Measurements from ENCODE around the gene NPPB.

The NPPB gene

DNA sequence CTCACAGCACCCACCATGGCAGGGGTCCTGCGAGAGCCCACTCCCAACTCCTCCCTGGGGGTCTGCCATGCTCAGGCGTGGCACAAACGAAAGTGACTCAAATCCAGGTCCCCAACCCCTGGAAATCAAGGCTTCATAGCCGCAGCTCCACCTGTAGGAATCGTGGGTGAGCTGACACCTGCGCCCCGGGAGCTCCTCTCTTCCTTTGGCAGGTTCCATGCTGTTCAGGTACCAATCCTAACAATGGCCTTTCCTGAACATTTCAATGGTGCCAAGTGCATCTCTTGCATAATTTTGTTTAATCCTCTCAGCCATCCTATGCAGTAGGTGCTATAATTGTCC lies 28.9 kb upstream of the NPPB start:
- no peak overlapping the region for H3K4me3 ChIP-seq (replicated peaks; ENCODE audit: low read depth, low read length)
- no peak for TF ChIP-seq CTCF (IDR thresholded peaks at IDR 0.05; ENCODE audit: low read depth, low read length, missing control alignments)
- DNase-seq (ENCODE audit: extremely low read depth, low read depth), result no peak

DNA sequence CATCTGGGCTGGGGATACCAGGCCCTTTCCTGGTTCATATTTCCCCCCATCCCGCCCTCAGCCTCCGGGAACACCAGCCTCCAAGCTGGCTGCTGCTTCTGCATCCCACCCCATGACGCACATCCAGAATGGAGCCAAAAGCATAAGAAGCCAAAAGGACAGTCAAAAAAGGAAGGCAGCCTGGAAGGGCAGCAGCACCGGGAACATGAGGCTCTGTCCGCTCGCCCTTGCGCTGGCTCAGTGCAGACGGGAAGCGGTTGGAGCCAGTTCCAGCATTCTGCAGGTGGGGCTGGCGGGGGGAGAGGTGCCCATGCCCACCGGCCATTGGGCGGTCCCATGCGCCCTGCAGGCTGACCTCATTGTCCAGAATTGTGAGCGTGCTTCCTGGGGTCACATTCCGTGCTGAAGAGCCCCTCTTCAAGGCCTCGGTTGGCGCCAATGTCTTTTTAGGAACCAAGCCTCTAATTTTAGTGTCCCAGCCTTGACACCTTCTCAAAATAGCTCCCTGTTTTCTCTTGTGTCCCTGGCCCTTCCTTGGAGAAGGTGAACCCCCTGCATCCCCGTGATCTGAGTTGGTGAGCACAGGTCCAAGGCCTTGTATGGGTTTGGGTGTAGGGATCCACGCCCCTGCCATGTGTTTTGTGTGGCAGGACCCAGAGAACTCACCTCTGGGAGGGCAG lies 28.4 kb upstream of the NPPB start:
- TF ChIP-seq CTCF (IDR thresholded peaks at IDR 0.05; ENCODE audit: low read depth, low read length, missing control alignments), result no peak
- H3K4me3 ChIP-seq (replicated peaks; ENCODE audit: low read depth, low read length), result no peak overlapping the region
- no peak for DNase-seq (ENCODE audit: extremely low read depth, low read depth)

DNA sequence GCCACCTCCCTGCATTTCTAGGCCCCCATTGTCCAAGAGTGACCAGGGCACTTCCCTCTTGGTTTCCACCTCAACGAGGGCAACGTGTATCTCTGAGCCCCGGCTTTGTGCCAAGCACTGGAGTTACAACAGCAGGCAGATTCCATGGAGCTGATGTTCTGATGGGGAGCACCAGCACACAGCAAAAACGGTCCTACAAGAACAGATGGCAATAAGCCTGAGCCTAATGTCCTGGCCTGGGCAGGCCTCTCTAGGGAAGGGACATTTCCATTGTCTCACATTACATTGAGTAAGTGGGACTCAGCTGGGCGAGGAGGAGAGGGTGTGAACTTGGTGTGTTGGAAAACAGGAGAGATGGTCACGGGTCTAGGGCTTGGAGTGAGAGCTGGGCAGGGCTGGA lies 27.2 kb upstream of the NPPB start:
- DNase-seq (ENCODE audit: extremely low read depth, low read depth), result no peak
- no peak overlapping the region for H3K4me3 ChIP-seq (replicated peaks; ENCODE audit: low read depth, low read length)
- no peak for TF ChIP-seq CTCF (IDR thresholded peaks at IDR 0.05; ENCODE audit: low read depth, low read length, missing control alignments)

GRCh38 chr1:11882814-11883538 lies 24.2 kb upstream of the NPPB start:
- no peak for TF ChIP-seq CTCF (IDR thresholded peaks at IDR 0.05; ENCODE audit: low read depth, low read length, missing control alignments)
- H3K4me3 ChIP-seq (replicated peaks; ENCODE audit: low read depth, low read length), result no peak overlapping the region
- DNase-seq (ENCODE audit: extremely low read depth, low read depth), result no peak

DNA sequence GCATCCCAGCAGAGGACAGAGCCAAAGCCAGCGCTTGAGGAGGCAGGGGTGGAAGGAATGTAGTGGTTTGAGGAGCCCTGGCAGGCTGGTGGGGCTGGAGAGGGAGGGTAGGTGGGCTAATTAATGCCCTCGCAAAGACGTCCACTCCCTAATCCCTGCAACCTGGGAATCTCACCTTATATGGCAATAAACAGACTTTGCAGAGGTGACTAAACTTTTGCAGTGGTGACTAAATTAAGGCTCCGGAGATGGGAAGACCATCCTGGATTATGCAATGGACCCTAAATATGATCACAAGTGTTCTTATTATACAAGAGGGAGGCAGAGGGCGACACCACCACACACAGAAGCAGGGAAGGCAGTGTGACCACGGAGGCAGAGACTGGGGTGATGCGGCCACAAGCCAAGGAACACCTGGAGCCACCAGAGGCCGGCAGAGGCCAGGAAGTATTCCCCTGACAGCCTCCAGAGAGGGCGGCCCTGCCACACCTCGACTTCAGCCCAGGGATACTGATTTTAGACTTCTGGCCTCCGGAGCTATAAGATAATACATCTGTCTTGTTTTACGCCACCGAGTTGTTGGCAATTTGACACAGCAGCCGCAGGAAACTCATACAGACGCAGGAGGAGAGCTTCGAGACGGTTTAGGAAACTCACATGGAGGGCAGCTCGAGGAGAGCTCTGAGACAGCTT lies 23.1 kb upstream of the NPPB start:
- no peak overlapping the region for H3K4me3 ChIP-seq (replicated peaks; ENCODE audit: low read depth, low read length)
- no peak for TF ChIP-seq CTCF (IDR thresholded peaks at IDR 0.05; ENCODE audit: low read depth, low read length, missing control alignments)
- no peak for DNase-seq (ENCODE audit: extremely low read depth, low read depth)

DNA sequence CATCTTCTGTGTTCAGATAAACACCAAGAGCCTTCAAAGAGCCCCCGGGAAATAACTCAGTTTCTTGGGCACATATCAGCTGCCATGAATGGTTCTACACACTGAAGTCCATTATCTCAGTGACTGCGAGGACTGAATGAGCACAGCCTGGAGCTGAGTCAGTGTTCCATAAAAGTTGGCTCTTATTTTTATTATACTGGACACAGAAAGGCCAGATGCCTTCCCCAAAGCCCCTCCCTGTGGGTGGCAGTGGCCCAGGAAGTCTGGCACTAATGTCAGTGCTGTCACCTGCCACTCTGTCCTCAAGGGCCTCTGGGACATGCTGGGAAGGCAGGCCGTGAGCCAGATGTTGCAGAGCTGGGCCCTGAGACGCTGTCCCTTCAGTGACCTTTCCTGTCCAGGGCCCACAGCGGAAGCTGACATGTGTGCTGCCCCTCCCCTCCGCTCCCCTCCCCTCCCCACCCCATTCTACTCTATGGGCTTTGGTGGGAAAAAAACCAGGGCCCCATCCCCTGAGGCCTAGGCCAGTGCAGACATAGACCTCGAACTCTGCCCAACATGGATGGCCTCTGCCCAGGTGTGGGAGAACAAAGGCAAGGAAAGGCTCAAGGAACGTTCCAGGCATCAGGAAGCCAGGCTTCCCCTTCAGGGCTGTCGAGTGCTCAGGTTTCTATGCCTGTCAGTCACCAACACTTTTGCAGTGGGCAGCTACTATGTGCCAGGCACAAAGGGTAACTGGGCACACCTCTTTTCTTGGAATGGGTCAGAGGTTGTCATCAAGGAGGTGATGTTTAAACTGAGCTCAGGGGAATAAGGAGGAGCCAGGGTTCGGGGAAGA lies 22.4 kb upstream of the NPPB start:
- DNase-seq (ENCODE audit: extremely low read depth, low read depth), result no peak
- TF ChIP-seq CTCF (IDR thresholded peaks at IDR 0.05; ENCODE audit: low read depth, low read length, missing control alignments), result no peak
- no peak overlapping the region for H3K4me3 ChIP-seq (replicated peaks; ENCODE audit: low read depth, low read length)
